Stimulated activated CD8-positive, alpha-beta memory T cell treated with anti-CD3 and anti-CD28 coated beads, Interleukin-15, amount 100 ng/mL, for 1 hour (primary cell): Measurements from ENCODE around the gene AP2A2.
"Not testable (repeated sequence)": the region's sequence is repeated elsewhere in the genome, so short reads cannot be mapped to it uniquely, and the experiment has no call there.

ENCODE experiments used
- DNase-seq: peaks from one replicate; pipeline ENCODE4 v3.0.0-alpha.2; 2020; ENCODE audit warnings: low read depth

Gene AP2A2

GRCh38 chr11:1015826-1016545, 90.3 kb downstream of the AP2A2 start:
- no peak for DNase-seq

- DNase-seq, result not testable (repeated sequence)
Observed at GRCh38 chr11:1016610-1017126, 91.0 kb downstream of the AP2A2 start.

- no peak for DNase-seq
Observed at GRCh38 chr11:1017269-1018005, 91.8 kb downstream of the AP2A2 start.

- no peak for DNase-seq
Observed at GRCh38 chr11:1018091-1018490, 92.4 kb downstream of the AP2A2 start.

GRCh38 chr11:1019321-1019910, 93.7 kb downstream of the AP2A2 start:
- no peak for DNase-seq

GRCh38 chr11:1020211-1020905, 94.7 kb downstream of the AP2A2 start:
- no peak for DNase-seq

- no peak for DNase-seq
Observed at GRCh38 chr11:1022411-1022810, 96.7 kb downstream of the AP2A2 start.

- no peak for DNase-seq
Observed at GRCh38 chr11:1022908-1023810, 97.5 kb downstream of the AP2A2 start.

- no peak for DNase-seq
Observed at GRCh38 chr11:1023811-1024596, 98.3 kb downstream of the AP2A2 start.

GRCh38 chr11:1024597-1025409, 99.1 kb downstream of the AP2A2 start:
- DNase-seq, result no peak

GRCh38 chr11:1025410-1026162, 99.9 kb downstream of the AP2A2 start:
- DNase-seq, result no peak

GRCh38 chr11:1026163-1026450, 100.4 kb downstream of the AP2A2 start:
- no peak for DNase-seq

GRCh38 chr11:1026641-1027482, 101.2 kb downstream of the AP2A2 start:
- no peak for DNase-seq

- no peak for DNase-seq
Observed at GRCh38 chr11:1027483-1028290, 102.0 kb downstream of the AP2A2 start.

GRCh38 chr11:1028291-1028540, 102.5 kb downstream of the AP2A2 start:
- DNase-seq, result no peak

GRCh38 chr11:1028616-1029015, 102.9 kb downstream of the AP2A2 start:
- DNase-seq, result no peak

- no peak for DNase-seq
Observed at GRCh38 chr11:1029051-1029450, 103.4 kb downstream of the AP2A2 start.

- no peak for DNase-seq
Observed at GRCh38 chr11:1029654-1030053, 104.0 kb downstream of the AP2A2 start.
